Activated T-helper 17 cell treated with anti-CD3 and anti-CD28 coated beads, Interleukin-2, amount 50 U/mL, for 72 hours (primary cell): ENCODE measurements around the gene SUOX. TPM values are rescaled to one million over a fixed set of nuclear protein-coding genes. Genes with fewer than 3 reads are reported as not detected.
"Not testable (repeated sequence)": the region's sequence is repeated elsewhere in the genome, so short reads cannot be mapped to it uniquely, and the experiment has no call there.

ENCODE experiments used
- ATAC-seq: fragments of 150-1000 bp; cut with Tn5 transposase; replicated peaks from 2 replicates; pipeline ENCODE4 v1.10.0; 2021; ENCODE audit warnings: mild to moderate bottlenecking, moderate library complexity
- H3K27ac Mint-ChIP-seq: one replicate; pipeline ENCODE4 v1.8.0; 2022; ENCODE audit warnings: mixed read lengths
- H3K27me3 Mint-ChIP-seq: one replicate; pipeline ENCODE4 v1.8.0; 2022; ENCODE audit warnings: mixed read lengths
- H3K36me3 Mint-ChIP-seq: one replicate; pipeline ENCODE4 v1.8.0; 2022; ENCODE audit warnings: low read depth, mild to moderate bottlenecking, mixed read lengths
- H3K4me1 Mint-ChIP-seq: one replicate; pipeline ENCODE4 v1.8.0; 2022; ENCODE audit warnings: mixed read lengths
- H3K4me3 Mint-ChIP-seq: one replicate; pipeline ENCODE4 v1.8.0; 2022; ENCODE audit warnings: mild to moderate bottlenecking, mixed read lengths
- H3K9me3 Mint-ChIP-seq: one replicate; pipeline ENCODE4 v1.8.0; 2022; ENCODE audit warnings: mixed read lengths
- total RNA-seq, 2 donors: library from RNA; stranded (reverse); gene quantifications; one replicate each; pipeline ENCODE4 v1.2.3, GENCODE V29; 2022

SUOX gene
- total RNA-seq, 2 donors from 2014 or later: 3.4 to 3.5 TPM

GRCh38 chr12:55973599-55974307, 23.3 kb upstream of the SUOX start, which contains the start of gene RAB5B:
TSS of gene RAB5B (plus strand) at chr12:55974078. CDS start at chr12:55986961, 12,883 bp downstream.
- peak; percentile 91 for ATAC-seq
- H3K4me3 Mint-ChIP-seq: no peak within 1 kb of the TSS
- H3K4me1 Mint-ChIP-seq: peaks cover 7% of the 10 kb centered on the region
- no peak within 1 kb of the TSS for H3K27ac Mint-ChIP-seq
- H3K9me3 Mint-ChIP-seq: no peaks in the 10 kb centered on the region
- peaks cover 22% of the 10 kb centered on the region for H3K36me3 Mint-ChIP-seq
- no peaks in the 10 kb centered on the region for H3K27me3 Mint-ChIP-seq

DNA sequence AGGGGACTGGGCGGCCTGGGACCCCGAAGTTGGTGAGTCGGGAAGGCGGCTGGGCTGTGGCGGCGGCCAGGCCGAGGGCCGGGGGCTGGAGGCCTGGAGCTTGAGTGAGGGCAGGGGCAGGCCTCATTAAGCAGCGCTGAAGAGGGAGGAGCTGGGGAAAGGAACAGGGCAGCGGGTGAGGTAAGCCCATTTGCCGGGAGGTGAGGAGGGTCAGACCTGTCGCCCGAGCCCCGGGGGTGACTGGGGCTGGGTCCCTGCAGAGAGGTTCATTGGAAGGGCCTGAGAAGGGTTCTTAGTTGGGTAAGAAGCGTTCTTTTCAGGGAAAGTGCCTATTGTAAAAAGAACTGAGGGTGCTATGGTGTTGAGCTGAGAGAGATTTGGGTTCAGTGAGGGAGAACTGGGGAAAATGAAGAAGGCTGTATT, 22.8 kb upstream of the SUOX start:
- peak; percentile 31 for ATAC-seq
- Mint-ChIP-seq H3K4me3 (no peak overlapping the region), H3K36me3 (peaks cover 22% of the 10 kb centered on the region), H3K9me3 (no peaks in the 10 kb centered on the region), H3K4me1 (peaks cover 7% of the 10 kb centered on the region), H3K27me3 (no peaks in the 10 kb centered on the region), H3K27ac (no peak overlapping the region)

- no peak for ATAC-seq
- Mint-ChIP-seq H3K4me1 (peaks cover 7% of the 10 kb centered on the region), H3K9me3 (no peaks in the 10 kb centered on the region), H3K27ac (no peak overlapping the region), H3K36me3 (peaks cover 41% of the 10 kb centered on the region), H3K27me3 (no peaks in the 10 kb centered on the region), H3K4me3 (no peak overlapping the region)
These were observed 18.7 kb upstream of the SUOX start for GRCh38 chr12:55978393-55978792.

DNA sequence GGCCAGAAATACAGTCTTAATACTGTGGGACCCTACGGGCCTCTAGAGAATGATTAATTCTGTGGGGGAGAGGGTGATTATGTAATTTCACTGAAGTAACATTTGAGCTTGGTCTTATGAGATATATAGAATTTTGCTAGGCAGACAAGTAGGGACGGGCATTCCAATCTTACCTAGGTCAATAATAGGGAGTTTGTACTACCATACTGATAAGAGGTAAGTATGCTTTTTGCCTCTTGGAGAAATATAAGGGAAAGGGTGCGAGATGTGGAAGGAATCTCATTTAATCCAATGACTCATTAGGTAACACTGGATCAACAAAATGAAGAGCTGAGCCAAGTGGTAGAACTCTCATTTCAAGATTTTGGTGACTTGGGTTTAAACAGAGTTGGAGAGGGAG, 18.0 kb upstream of the SUOX start:
- H3K9me3 Mint-ChIP-seq: no peaks in the 10 kb centered on the region
- H3K36me3 Mint-ChIP-seq: peaks cover 48% of the 10 kb centered on the region
- H3K27me3 Mint-ChIP-seq: no peaks in the 10 kb centered on the region
- peaks cover 7% of the 10 kb centered on the region for H3K4me1 Mint-ChIP-seq
- no peak overlapping the region for H3K4me3 Mint-ChIP-seq
- peak overlapping the region; percentile 5 for H3K27ac Mint-ChIP-seq
- ATAC-seq: no peak

DNA sequence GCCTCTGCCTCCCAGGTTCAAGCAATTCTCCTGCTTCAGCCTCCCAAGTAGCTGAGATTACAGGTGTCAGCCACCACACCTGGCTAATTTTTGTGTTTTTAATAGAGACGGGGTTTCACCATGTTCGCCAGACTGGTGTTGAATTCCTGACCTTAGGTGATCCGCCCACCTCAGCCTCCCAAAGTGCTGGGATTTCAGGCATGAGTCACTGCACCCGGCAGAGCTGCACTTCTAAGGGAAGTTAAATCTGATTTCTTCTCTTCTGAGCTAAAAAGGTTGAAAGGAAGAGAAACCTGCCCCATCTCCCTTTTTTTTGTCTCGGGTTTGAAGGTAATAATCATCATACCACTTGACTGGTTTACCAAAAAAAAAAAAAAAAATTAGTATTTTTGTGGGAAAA, 15.2 kb upstream of the SUOX start:
- not testable (repeated sequence) for H3K27ac Mint-ChIP-seq, H3K4me3 Mint-ChIP-seq, ATAC-seq, H3K4me1 Mint-ChIP-seq, H3K27me3 Mint-ChIP-seq, H3K9me3 Mint-ChIP-seq
- H3K36me3 Mint-ChIP-seq: peaks cover 68% of the 10 kb centered on the region

DNA sequence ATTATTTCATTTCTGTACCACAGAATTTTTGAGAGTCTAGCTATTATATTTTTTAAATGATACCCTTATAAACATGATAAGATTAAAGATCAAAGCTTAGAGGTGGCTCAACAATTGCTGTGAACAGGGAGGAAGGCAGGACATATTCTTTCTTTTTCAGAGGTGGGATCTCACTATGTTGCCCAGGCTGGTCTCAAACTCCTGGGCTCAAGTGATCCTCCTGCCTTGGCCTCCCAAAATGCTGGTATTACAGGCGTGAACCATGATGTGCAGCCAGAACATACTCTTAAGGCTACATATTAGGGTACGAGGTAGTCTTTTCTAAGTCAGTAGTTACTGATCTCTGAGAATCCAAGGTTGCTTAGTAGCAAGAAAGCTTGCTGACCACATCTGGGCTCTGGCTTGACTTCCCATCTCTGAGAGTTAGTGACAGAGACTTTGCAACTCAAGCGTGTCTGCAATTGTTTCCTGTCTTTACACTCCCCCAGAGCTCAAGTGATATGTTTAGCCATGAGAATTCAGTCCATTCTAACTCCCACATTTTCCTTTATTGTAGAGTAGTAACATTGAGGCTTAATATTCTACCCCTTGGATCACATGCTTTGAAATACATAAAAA, 14.6 kb upstream of the SUOX start:
- H3K4me3 Mint-ChIP-seq: no peak overlapping the region
- no peaks in the 10 kb centered on the region for H3K27me3 Mint-ChIP-seq
- ATAC-seq: no peak
- H3K36me3 Mint-ChIP-seq: peaks cover 71% of the 10 kb centered on the region
- no peaks in the 10 kb centered on the region for H3K4me1 Mint-ChIP-seq
- no peak overlapping the region for H3K27ac Mint-ChIP-seq
- H3K9me3 Mint-ChIP-seq: no peaks in the 10 kb centered on the region

DNA sequence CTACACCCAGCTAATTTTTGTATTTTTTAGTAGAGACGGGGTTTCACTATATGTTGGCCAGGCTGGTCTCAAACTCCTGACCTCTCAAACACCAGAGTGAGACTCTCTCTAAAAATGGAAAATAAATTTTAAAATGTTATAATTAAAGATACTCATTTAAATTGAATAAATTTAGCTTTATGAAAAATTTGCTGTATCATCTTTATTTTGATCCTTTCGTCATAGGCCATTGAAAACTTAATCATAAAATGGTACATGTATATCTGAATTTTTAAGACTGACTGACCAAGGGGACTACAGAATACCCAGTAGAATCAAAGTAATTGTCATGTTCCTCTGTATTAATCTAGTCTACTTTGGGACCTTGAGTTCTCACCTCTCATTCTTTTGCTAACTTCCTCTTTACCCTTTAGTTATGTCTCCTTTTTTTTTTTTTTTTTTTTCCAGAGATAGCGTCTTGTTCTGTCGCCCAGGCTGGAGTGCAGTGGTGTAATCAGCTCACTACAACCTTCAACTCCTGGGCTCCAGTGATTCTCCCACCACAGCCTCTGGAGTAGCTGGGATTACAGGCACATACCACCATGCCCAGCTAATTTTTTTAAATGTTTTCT, 13.7 kb upstream of the SUOX start:
- Mint-ChIP-seq H3K27me3 (no peaks in the 10 kb centered on the region), H3K9me3 (no peaks in the 10 kb centered on the region), H3K36me3 (peaks cover 71% of the 10 kb centered on the region), H3K4me3 (no peak overlapping the region), H3K27ac (no peak overlapping the region), H3K4me1 (no peaks in the 10 kb centered on the region)
- ATAC-seq: no peak

GRCh38 chr12:55984861-55985260, 12.2 kb upstream of the SUOX start:
- Mint-ChIP-seq H3K4me1 (no peaks in the 10 kb centered on the region), H3K27me3 (no peaks in the 10 kb centered on the region), H3K9me3 (no peaks in the 10 kb centered on the region), H3K4me3 (no peak overlapping the region), H3K36me3 (peaks cover 83% of the 10 kb centered on the region), H3K27ac (no peak overlapping the region)
- no peak for ATAC-seq

DNA sequence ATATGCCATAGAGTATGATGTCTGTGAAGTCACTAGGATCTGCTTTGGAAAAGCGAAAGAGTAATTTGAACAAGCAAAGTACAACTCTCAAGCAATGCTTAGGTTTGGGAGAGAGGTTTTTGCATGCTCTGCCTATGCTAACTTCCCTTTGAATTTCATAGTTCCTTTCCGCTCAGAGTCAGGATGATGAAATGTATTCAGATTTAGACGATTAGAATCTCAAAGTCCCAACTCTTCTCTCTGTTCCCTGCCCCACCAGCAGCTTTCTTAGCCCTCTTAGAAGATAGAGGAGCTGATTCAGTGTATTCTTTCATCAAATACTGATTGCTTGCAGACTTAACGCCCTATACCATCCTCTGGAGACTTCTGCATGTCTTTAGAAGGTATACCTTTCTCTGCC, 11.7 kb upstream of the SUOX start:
- Mint-ChIP-seq H3K4me3 (no peak overlapping the region), H3K27ac (no peak overlapping the region), H3K4me1 (no peaks in the 10 kb centered on the region), H3K36me3 (peaks cover 83% of the 10 kb centered on the region), H3K9me3 (no peaks in the 10 kb centered on the region), H3K27me3 (no peaks in the 10 kb centered on the region)
- no peak for ATAC-seq

DNA sequence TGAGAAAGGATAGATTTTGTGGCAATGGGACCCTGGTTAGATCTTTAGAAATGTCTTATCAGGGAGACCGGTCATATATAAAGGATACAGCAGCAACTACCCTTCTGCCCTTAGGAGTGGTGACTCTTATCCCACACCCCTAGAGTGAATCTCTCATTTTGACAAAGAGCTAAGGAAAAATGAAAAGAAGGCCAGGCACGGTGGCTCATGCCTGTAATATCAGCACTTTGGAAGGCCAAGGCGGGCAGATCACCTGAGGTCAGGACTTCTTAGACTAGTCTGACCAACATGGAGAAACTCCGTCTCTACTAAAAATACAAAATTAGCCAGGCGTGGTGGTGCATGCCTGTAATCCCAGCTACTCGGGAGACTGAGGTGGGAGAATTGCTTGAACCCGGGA, 11.1 kb upstream of the SUOX start:
- H3K4me1 Mint-ChIP-seq, H3K27ac Mint-ChIP-seq, H3K4me3 Mint-ChIP-seq, H3K27me3 Mint-ChIP-seq, H3K9me3 Mint-ChIP-seq, ATAC-seq: not testable (repeated sequence)
- peaks cover 83% of the 10 kb centered on the region for H3K36me3 Mint-ChIP-seq

- no peak for ATAC-seq
- Mint-ChIP-seq H3K27ac (no peak overlapping the region), H3K36me3 (peaks cover 97% of the 10 kb centered on the region), H3K4me3 (no peak overlapping the region), H3K27me3 (no peaks in the 10 kb centered on the region), H3K9me3 (no peaks in the 10 kb centered on the region), H3K4me1 (peaks cover under 1% of the 10 kb centered on the region)
These were observed 6.0 kb upstream of the SUOX start for GRCh38 chr12:55991110-55991509.

GRCh38 chr12:55993230-55993853, 3.7 kb upstream of the SUOX start:
- ATAC-seq: no peak
- Mint-ChIP-seq H3K27me3 (no peaks in the 10 kb centered on the region), H3K4me3 (no peak overlapping the region), H3K9me3 (no peaks in the 10 kb centered on the region), H3K36me3 (peaks cover 74% of the 10 kb centered on the region), H3K27ac (no peak overlapping the region), H3K4me1 (peaks cover 6% of the 10 kb centered on the region)

- H3K4me3 Mint-ChIP-seq: no peak overlapping the region
- peaks cover 54% of the 10 kb centered on the region for H3K36me3 Mint-ChIP-seq
- no peaks in the 10 kb centered on the region for H3K9me3 Mint-ChIP-seq
- no peak overlapping the region for H3K27ac Mint-ChIP-seq
- H3K4me1 Mint-ChIP-seq: peaks cover 6% of the 10 kb centered on the region
- ATAC-seq: no peak
- H3K27me3 Mint-ChIP-seq: no peaks in the 10 kb centered on the region
These were observed 1.7 kb upstream of the SUOX start for GRCh38 chr12:55995366-55995765.

DNA sequence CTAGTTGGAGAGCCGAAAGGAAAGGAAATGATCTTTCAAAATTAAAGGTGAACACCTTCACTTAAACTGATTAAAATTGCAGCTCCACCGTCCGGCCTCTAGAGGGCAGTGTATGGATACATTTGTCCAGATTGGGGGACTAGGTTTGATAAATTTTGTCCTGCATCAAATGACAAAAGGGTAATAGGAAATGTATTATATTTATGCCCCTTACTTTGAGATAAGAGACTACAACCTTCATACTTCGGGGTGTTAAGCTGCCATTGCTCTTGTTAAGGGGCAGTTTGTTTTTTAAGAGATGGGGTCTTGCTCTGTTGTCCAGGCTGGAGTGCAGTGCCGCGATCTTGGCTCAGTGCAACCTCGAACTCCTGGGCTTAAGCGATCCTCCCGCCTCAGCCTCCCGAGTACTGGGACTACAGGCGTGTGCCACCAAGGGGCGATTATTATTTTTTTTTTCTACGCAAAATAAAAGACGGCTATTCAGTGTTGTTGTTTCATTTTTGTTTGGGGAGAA, 818 bp upstream of the SUOX start:
- Mint-ChIP-seq H3K27ac (no peak overlapping the region), H3K4me3 (peak overlapping the region; percentile 62), H3K36me3 (peaks cover 45% of the 10 kb centered on the region), H3K4me1 (peaks cover 6% of the 10 kb centered on the region), H3K27me3 (no peaks in the 10 kb centered on the region), H3K9me3 (no peaks in the 10 kb centered on the region)
- peak; percentile 53 for ATAC-seq

GRCh38 chr12:55997535-55997859, 421 bp downstream of the SUOX start:
- ATAC-seq: peak; percentile 6

More at GRCh38 chr12:55997535-55997859, 421 bp downstream of the SUOX start:
- H3K27me3 Mint-ChIP-seq: no peaks in the 10 kb centered on the region
- H3K4me3 Mint-ChIP-seq: peak overlapping the region; percentile 62
- H3K9me3 Mint-ChIP-seq: no peaks in the 10 kb centered on the region
- peaks cover 6% of the 10 kb centered on the region for H3K4me1 Mint-ChIP-seq
- no peak overlapping the region for H3K27ac Mint-ChIP-seq
- H3K36me3 Mint-ChIP-seq: peaks cover 33% of the 10 kb centered on the region
